Measurements from ENCODE around the gene MRPL17. TPM values are rescaled to one million over a fixed set of nuclear protein-coding genes. Genes with fewer than 3 reads are reported as not detected.

The MRPL17 gene
- total RNA-seq (10 to 100 TPM; 14.0 to 18.0 TPM), polyA plus RNA-seq (10 to 100 TPM; 20.0 to 21.8 TPM)

- peaks cover 0 to 4% (median 3%) of the 10 kb centered on the region in 4 donors for H3K36me3 ChIP-seq (ENCODE audit: control insufficient read depth in 4 of 4, insufficient read depth in 3 of 4, low read depth in 1 of 4, low read length in 3 of 4)
- peak within 1 kb of the TSS; percentile 83 to 86 (median 83) for H3K4me3 ChIP-seq (ENCODE audit: low read depth in 1 of 3, low read length in 3 of 3)
- peaks cover 2 to 13% (median 9%) of the 10 kb centered on the region in 4 donors for H3K4me1 ChIP-seq (ENCODE audit: control insufficient read depth in 4 of 4, insufficient read depth in 4 of 4, low read length in 3 of 4)
- DNase-seq (ENCODE audit: low spot score), result peak; percentile 98
- under 1% methylated on average over 70 of the region's 70 CpGs for WGBS
- no peaks in the 10 kb centered on the region for H3K9me3 ChIP-seq (ENCODE audit: control insufficient read depth in 4 of 4, low read length in 3 of 4)
- peak within 1 kb of the TSS; percentile 71 to 98 for H3K9ac ChIP-seq (ENCODE audit: low read depth in 1 of 2, low read length in 2 of 2)
- no peak for TF ChIP-seq NR2F2 (IDR thresholded peaks at IDR 0.05)
- peak; percentile 47 to 66 for TF ChIP-seq RXRA (IDR thresholded peaks at IDR 0.05)
- TF ChIP-seq SP1 (IDR thresholded peaks at IDR 0.05), result peak; percentile 73
- peak; percentile 51 to 93 for TF ChIP-seq GABPA (IDR thresholded peaks at IDR 0.05 in 1 of 2, conservative IDR thresholded peaks at IDR 0.05 in 1 of 2)
- TF ChIP-seq REST (IDR thresholded peaks at IDR 0.05), result peak; percentile 49
- peak; percentile 91 to 94 for TF ChIP-seq RAD21 (IDR thresholded peaks at IDR 0.05)
- no peak for TF ChIP-seq HNF4G (IDR thresholded peaks at IDR 0.05)
- TF ChIP-seq HNF4A (conservative IDR thresholded peaks at IDR 0.05), result peak; percentile 8 to 42
- TF ChIP-seq YY1 (IDR thresholded peaks at IDR 0.05), result peak; percentile 89
- TF ChIP-seq JUND (IDR thresholded peaks at IDR 0.05), result peak in 1 of 2 donors; percentile 6
- peak; percentile 98 for TF ChIP-seq MAX (IDR thresholded peaks at IDR 0.05)
- peak; percentile 57 for TF ChIP-seq ATF3 (IDR thresholded peaks at IDR 0.05)
- peak; percentile 65 for TF ChIP-seq ZBTB33 (IDR thresholded peaks at IDR 0.05)
- TF ChIP-seq FOXA1 (IDR thresholded peaks at IDR 0.05), result no peak
- TF ChIP-seq CTCF (IDR thresholded peaks at IDR 0.05; ENCODE audit: low read depth, low read length, missing input control), result peak; percentile 82
- peak; percentile 89 for TF ChIP-seq TAF1 (conservative IDR thresholded peaks at IDR 0.05)
- TF ChIP-seq FOXA2 (IDR thresholded peaks at IDR 0.05), result no peak
- no peak for TF ChIP-seq EGR1 (IDR thresholded peaks at IDR 0.05; ENCODE audit: low read depth in 2 of 2)
- H3K27me3 ChIP-seq (ENCODE audit: control insufficient read depth in 4 of 4, insufficient read depth in 4 of 4, low read length in 3 of 4), result no peaks in the 10 kb centered on the region
- H3K27ac ChIP-seq (ENCODE audit: low read depth in 1 of 2, low read length in 2 of 2), result peak within 1 kb of the TSS; percentile 66 to 82
Observed at GRCh38 chr11:6682936-6683861, at the start of gene MRPL17. TSS of gene MRPL17 (minus strand) at chr11:6683340. CDS start at chr11:6683296, 44 bp downstream.

Data from liver (tissue), 9 donors.